AG04449 (cell line): ENCODE measurements around the gene TCIRG1.

Experiments used
- CTCF ChIA-PET: fragments of 350-600 bp; formaldehyde crosslinking; extraction: SDS; loops from one replicate; lab custom pipeline; 2021; ENCODE audit warnings: antibody characterized with exemption; lab: Yijun Ruan, JAX
- POLR2A ChIA-PET: fragments of 400-600, 350-600 bp; formaldehyde crosslinking; extraction: SDS; loops from one replicate; lab custom pipeline; 2020; ENCODE audit warnings: antibody characterized with exemption, inconsistent platforms; lab: Yijun Ruan, JAX
- DNase-seq: peaks from one replicate; pipeline ENCODE4 v3.0.0-alpha.2; 2010; ENCODE audit warnings: low read depth, low spot score
- H3K4me3 ChIP-seq: 2 replicates; pipeline ENCODE4 v1.5.1; 2011; ENCODE audit warnings: low read depth, mild to moderate bottlenecking, control low read depth, low read length
- CTCF ChIP-seq: IDR thresholded peaks from one replicate; pipeline ENCODE4 v1.5.1; 2011; ENCODE audit warnings: mild to moderate bottlenecking, moderate library complexity, low read length, control low read depth, inconsistent platforms; ENCODE audit not compliant: insufficient read depth; ENCODE audit errors: missing control alignments

The TCIRG1 gene

GRCh38 chr11:68081691-68082090 lies 42.9 kb downstream of the TCIRG1 start:
- ChIA-PET CTCF (interaction anchor here (0.6 to 1.2 kb wide), 3 partner anchors 22 to 127 kb away, joined by 3 read pairs; no protein-coding TSS in a partner anchor), POLR2A (interaction anchor here (0.7 kb wide), 1 partner anchor 67 kb away, joined by 3 read pairs; no protein-coding TSS in a partner anchor)
- DNase-seq: no peak
- no peak for TF ChIP-seq CTCF
- no peak overlapping the region for H3K4me3 ChIP-seq

DNA sequence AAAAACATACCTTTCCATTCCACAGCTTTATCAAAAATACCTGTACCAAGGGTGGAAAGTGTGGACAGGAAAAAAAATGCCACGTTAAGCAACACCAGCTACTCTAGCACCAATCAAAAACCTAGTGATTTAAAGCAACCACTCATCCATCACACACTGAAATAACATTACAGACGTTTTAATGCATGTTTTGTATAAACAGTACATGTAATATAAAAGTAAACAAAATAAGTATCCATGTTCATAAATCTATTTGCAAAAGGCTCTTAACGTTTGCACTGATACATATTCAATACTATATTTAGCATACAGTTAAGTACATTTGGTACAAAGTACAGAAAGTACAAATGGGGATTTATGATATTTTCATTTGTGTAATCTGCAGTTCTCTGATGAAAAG lies 43.7 kb downstream of the TCIRG1 start:
- no peak overlapping the region for H3K4me3 ChIP-seq
- ChIA-PET CTCF (interaction anchor here (0.6 kb wide), 1 partner anchor 124 kb away, joined by 3 read pairs; no protein-coding TSS in a partner anchor), POLR2A (no interaction called here)
- no peak for DNase-seq
- TF ChIP-seq CTCF: no peak

- no peak for TF ChIP-seq CTCF
- H3K4me3 ChIP-seq: no peak overlapping the region
- DNase-seq: no peak
- CTCF ChIA-PET: no interaction called here
- POLR2A ChIA-PET: no interaction called here
Observed at GRCh38 chr11:68083517-68083916, 44.7 kb downstream of the TCIRG1 start.

DNA sequence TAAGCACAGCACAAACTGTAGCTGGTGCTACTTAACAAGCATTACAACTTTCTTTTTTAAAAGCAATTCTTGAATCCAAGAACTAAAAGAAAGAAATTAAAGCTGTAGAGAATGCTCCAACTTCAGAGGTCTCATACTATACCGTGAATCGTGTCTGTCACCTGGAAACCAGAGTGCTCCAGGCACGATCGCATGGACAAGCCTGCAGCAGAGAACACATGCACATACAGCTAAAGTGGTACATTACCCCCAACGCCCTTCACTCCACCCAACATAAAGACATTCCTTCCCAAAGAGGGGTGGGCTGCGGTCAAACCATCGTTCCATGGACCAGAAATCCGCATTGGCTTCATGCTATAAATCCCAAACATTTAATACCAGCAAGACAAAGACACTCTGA lies 50.9 kb downstream of the TCIRG1 start:
- ChIA-PET CTCF (no interaction called here), POLR2A (no interaction called here)
- no peak for TF ChIP-seq CTCF
- DNase-seq: no peak
- no peak overlapping the region for H3K4me3 ChIP-seq

- no peak for DNase-seq
- ChIA-PET CTCF (no interaction called here), POLR2A (no interaction called here)
- TF ChIP-seq CTCF: no peak
- no peak overlapping the region for H3K4me3 ChIP-seq
Observed at GRCh38 chr11:68090287-68090686, 51.5 kb downstream of the TCIRG1 start.

DNA sequence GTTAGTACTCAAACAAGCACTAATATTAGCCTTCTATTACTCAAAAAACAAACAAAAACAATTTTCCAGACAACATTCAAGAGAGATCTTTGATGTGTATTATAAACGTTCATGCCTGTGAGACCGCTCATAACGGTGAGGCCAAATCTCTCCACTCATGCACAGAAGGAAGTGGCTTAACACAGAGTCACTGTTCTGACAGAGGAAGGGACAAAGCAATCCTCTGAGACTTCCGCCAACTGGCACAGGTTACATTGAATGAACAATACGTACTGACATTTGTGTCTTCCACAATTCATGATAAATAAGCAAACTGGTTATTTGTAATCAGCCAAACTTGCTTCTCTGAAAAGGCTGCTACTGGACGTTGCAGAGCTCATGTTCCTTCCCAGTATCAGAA lies 51.9 kb downstream of the TCIRG1 start:
- ChIA-PET CTCF (no interaction called here), POLR2A (no interaction called here)
- H3K4me3 ChIP-seq: no peak overlapping the region
- TF ChIP-seq CTCF: no peak
- no peak for DNase-seq
